Measurements from ENCODE around the gene SIPA1L3. TPM values are rescaled to one million over a fixed set of nuclear protein-coding genes. Genes with fewer than 3 reads are reported as not detected.

SIPA1L3 gene
- total RNA-seq, 1 donor from 2014 or later: 29.6 TPM

DNA sequence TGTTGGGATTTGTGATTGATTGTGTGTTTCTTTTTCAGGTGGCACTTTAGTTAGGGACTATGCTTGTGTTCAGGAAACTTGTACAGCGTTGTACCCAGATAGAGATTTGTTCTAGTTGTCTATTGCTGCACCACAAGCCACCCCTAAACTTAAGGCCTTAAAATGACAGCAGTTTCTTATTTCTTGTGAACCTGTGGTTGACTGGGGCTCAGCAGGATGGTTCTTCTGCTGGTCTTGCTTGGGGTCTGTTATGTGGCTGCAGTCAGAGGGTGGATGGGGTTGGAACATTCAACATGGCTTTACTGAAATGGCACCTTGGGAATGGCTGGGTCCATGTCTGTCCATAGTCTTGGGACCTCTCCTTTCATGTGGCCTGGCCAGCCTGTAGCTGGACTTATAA, 28.3 kb downstream of the SIPA1L3 start:
- TF ChIP-seq, protein P1, sequence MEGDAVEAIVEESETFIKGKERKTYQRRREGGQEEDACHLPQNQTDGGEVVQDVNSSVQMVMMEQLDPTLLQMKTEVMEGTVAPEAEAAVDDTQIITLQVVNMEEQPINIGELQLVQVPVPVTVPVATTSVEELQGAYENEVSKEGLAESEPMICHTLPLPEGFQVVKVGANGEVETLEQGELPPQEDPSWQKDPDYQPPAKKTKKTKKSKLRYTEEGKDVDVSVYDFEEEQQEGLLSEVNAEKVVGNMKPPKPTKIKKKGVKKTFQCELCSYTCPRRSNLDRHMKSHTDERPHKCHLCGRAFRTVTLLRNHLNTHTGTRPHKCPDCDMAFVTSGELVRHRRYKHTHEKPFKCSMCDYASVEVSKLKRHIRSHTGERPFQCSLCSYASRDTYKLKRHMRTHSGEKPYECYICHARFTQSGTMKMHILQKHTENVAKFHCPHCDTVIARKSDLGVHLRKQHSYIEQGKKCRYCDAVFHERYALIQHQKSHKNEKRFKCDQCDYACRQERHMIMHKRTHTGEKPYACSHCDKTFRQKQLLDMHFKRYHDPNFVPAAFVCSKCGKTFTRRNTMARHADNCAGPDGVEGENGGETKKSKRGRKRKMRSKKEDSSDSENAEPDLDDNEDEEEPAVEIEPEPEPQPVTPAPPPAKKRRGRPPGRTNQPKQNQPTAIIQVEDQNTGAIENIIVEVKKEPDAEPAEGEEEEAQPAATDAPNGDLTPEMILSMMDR (IDR thresholded peaks at IDR 0.05; ENCODE audit: unreplicated experiment): no peak
- Mint-ChIP-seq H3K27me3 (ENCODE audit: unreplicated experiment) (peaks cover 5% of the 10 kb centered on the region), H3K36me3 (ENCODE audit: low read depth, unreplicated experiment) (peaks cover 23% of the 10 kb centered on the region), H3K27ac (ENCODE audit: unreplicated experiment) (no peak overlapping the region), H3K9me3 (ENCODE audit: unreplicated experiment) (no peaks in the 10 kb centered on the region), H3K4me3 (ENCODE audit: unreplicated experiment) (no peak overlapping the region), H3K4me1 (ENCODE audit: unreplicated experiment) (peaks cover 12% of the 10 kb centered on the region)
- no peak for DNase-seq (ENCODE audit: low spot score)

DNA sequence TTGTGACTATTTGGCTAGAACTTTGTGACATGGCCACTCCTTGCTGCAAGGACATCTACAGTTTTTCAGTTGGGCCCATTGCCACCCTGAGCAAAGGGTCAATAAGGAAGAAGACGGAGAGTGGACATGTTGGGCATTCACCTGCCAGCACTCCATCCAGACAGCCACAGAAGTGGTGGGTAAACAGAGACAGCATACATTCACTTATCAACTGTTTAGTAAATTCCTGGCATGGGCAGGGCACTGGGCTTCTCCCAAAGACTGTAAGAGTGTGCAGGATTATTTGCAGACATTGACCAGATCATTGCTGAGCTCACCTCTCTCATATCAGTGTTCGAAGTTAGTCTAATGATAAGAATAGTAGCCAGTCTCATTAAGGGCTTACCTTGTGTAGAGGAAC, 29.2 kb downstream of the SIPA1L3 start:
- DNase-seq (ENCODE audit: low spot score): no peak
- TF ChIP-seq, protein P1 (IDR thresholded peaks at IDR 0.05; ENCODE audit: unreplicated experiment): no peak
- H3K36me3 Mint-ChIP-seq (ENCODE audit: low read depth, unreplicated experiment): peaks cover 23% of the 10 kb centered on the region
- H3K27me3 Mint-ChIP-seq (ENCODE audit: unreplicated experiment): peaks cover 5% of the 10 kb centered on the region
- H3K4me1 Mint-ChIP-seq (ENCODE audit: unreplicated experiment): peaks cover 12% of the 10 kb centered on the region
- H3K4me3 Mint-ChIP-seq (ENCODE audit: unreplicated experiment): no peak overlapping the region
- H3K27ac Mint-ChIP-seq (ENCODE audit: unreplicated experiment): no peak overlapping the region
- H3K9me3 Mint-ChIP-seq (ENCODE audit: unreplicated experiment): no peaks in the 10 kb centered on the region

DNA sequence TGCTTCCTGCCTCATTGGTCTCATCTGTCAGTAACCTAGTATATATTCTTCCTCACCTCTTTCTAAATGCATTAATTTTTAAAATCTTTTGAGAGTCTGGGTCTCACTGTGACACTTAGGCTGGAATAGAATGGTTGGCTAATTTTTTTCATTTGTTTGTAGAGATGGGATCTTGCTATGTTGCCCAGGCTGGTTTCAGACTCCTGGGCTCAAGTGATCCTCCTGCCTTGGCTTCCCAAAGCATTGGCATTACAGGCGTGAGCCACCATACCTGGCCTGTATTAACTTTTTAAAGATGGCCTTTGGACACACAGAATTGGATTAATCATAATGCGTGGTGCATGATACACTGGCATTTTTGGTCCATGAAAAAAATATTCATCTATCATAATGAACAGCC, 29.9 kb downstream of the SIPA1L3 start:
- Mint-ChIP-seq H3K9me3 (ENCODE audit: unreplicated experiment) (no peaks in the 10 kb centered on the region), H3K4me1 (ENCODE audit: unreplicated experiment) (peaks cover 9% of the 10 kb centered on the region), H3K27me3 (ENCODE audit: unreplicated experiment) (peaks cover 5% of the 10 kb centered on the region), H3K27ac (ENCODE audit: unreplicated experiment) (no peak overlapping the region), H3K36me3 (ENCODE audit: low read depth, unreplicated experiment) (peaks cover 26% of the 10 kb centered on the region), H3K4me3 (ENCODE audit: unreplicated experiment) (no peak overlapping the region)
- TF ChIP-seq, protein P1 (IDR thresholded peaks at IDR 0.05; ENCODE audit: unreplicated experiment): no peak
- DNase-seq (ENCODE audit: low spot score): no peak

DNA sequence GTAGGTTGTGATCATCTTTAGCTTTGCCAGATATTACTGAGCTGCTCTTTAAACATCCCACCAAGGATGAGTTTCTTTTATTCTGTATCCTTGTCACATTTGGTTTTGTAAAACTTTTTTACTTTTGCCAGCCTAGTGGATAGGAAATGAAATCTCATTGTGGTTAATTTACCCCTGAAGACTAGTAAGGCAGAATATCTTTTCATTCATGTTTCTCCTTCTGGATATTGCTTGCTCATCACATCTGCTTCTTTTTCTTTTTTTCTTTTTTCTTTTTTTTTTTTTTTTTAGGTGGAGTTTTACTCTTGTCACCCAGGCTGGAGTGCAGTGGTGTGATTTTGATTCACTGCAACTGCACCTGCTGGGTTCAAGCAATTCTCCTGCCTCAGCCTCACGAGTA, 31.3 kb downstream of the SIPA1L3 start:
- H3K9me3 Mint-ChIP-seq (ENCODE audit: unreplicated experiment): no peaks in the 10 kb centered on the region
- no peak for DNase-seq (ENCODE audit: low spot score)
- TF ChIP-seq, protein P1 (IDR thresholded peaks at IDR 0.05; ENCODE audit: unreplicated experiment): no peak
- H3K36me3 Mint-ChIP-seq (ENCODE audit: low read depth, unreplicated experiment): peaks cover 25% of the 10 kb centered on the region
- H3K27ac Mint-ChIP-seq (ENCODE audit: unreplicated experiment): no peak overlapping the region
- H3K4me1 Mint-ChIP-seq (ENCODE audit: unreplicated experiment): peaks cover under 1% of the 10 kb centered on the region
- H3K4me3 Mint-ChIP-seq (ENCODE audit: unreplicated experiment): no peak overlapping the region
- H3K27me3 Mint-ChIP-seq (ENCODE audit: unreplicated experiment): peaks cover 6% of the 10 kb centered on the region

DNA sequence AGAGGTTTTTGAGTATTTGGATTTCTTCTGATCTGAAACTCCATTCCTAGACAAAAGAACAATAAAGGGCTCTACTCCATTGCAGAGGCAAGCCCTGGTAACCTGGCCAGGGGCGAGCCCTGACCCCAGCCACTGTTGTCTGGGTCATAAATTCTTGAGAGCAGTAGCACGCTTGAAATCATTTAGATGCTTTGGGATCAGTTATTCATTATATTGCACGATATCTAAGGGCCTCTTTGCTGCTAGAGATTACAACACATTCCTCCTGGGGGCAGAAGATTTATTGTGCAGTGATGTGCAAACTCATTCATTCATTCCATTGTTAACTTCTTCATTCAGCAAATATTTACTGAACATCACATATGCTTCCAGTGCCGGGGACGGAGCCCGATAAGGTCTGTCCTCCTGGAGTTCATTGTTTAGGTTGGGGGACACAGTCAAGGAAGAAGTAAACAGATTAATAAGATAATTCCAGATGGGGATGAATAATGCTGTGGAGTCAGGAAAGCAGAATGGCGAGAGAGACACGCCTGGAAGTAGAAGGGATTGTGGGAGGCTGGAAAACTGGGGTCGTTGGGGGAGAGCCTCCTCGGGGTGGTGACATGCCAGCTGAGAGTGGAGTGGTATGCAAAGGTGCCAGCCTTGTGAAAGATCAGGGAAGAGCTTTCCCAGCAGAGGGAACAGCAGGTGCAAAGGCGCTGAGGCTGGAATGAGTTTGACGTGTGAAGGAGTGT, 34.9 kb downstream of the SIPA1L3 start:
- no peak for DNase-seq (ENCODE audit: low spot score)
- no peak overlapping the region for H3K27ac Mint-ChIP-seq (ENCODE audit: unreplicated experiment)

More for the DNA sequence above, 34.9 kb downstream of the SIPA1L3 start:
- Mint-ChIP-seq H3K9me3 (ENCODE audit: unreplicated experiment) (no peaks in the 10 kb centered on the region), H3K27me3 (ENCODE audit: unreplicated experiment) (peaks cover 3% of the 10 kb centered on the region), H3K4me3 (ENCODE audit: unreplicated experiment) (no peak overlapping the region), H3K36me3 (ENCODE audit: low read depth, unreplicated experiment) (peaks cover 9% of the 10 kb centered on the region), H3K4me1 (ENCODE audit: unreplicated experiment) (no peaks in the 10 kb centered on the region)
- TF ChIP-seq, protein P1 (IDR thresholded peaks at IDR 0.05; ENCODE audit: unreplicated experiment): no peak

Data from endothelial cell (in vitro differentiated cells).